Measurements from ENCODE around the gene SRP54. TPM values are rescaled to one million over a fixed set of nuclear protein-coding genes. Genes with fewer than 3 reads are reported as not detected.

SRP54 gene
- total and polyA plus RNA-seq, 12 donors, result 17.7 to 143 (median 56.5) TPM

GRCh38 chr14:34981743-34982420 lies 910 bp upstream of the SRP54 start:
- Histone ChIP-seq H3K27ac (peak overlapping the region; percentile 94 to 99 (median 99)), H3K27me3 (no peaks in the 10 kb centered on the region), H3K9me3 (replicated peaks in 1 of 3) (no peaks in the 10 kb centered on the region), H3K4me3 (peak overlapping the region in 3 of 4 donors; percentile 57 to 92 (median 69)), H3K36me3 (replicated peaks in 1 of 2) (no peaks in the 10 kb centered on the region), H3K4me1 (replicated peaks in 1 of 2) (peaks cover 18 to 43% of the 10 kb centered on the region in 2 donors)
- WGBS, 4 donors, result 0 to 1% (median 1%) methylated on average over 17 of the region's 17 CpGs
- DNase-seq, result peak; percentile 22 to 64 (median 34)
- intact Hi-C loops (cut with DNase I), result loop anchor here in 1 of 2 donors (10.0 kb wide), 1 partner anchor 133 kb away; no protein-coding TSS in a partner anchor
- TF ChIP-seq POLR2A (IDR thresholded peaks at IDR 0.05), result no peak
- TF ChIP-seq, protein P1, sequence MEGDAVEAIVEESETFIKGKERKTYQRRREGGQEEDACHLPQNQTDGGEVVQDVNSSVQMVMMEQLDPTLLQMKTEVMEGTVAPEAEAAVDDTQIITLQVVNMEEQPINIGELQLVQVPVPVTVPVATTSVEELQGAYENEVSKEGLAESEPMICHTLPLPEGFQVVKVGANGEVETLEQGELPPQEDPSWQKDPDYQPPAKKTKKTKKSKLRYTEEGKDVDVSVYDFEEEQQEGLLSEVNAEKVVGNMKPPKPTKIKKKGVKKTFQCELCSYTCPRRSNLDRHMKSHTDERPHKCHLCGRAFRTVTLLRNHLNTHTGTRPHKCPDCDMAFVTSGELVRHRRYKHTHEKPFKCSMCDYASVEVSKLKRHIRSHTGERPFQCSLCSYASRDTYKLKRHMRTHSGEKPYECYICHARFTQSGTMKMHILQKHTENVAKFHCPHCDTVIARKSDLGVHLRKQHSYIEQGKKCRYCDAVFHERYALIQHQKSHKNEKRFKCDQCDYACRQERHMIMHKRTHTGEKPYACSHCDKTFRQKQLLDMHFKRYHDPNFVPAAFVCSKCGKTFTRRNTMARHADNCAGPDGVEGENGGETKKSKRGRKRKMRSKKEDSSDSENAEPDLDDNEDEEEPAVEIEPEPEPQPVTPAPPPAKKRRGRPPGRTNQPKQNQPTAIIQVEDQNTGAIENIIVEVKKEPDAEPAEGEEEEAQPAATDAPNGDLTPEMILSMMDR (IDR thresholded peaks at IDR 0.05), result peak in 5 of 6 experiments; percentile 25 to 44 (median 36)

DNA sequence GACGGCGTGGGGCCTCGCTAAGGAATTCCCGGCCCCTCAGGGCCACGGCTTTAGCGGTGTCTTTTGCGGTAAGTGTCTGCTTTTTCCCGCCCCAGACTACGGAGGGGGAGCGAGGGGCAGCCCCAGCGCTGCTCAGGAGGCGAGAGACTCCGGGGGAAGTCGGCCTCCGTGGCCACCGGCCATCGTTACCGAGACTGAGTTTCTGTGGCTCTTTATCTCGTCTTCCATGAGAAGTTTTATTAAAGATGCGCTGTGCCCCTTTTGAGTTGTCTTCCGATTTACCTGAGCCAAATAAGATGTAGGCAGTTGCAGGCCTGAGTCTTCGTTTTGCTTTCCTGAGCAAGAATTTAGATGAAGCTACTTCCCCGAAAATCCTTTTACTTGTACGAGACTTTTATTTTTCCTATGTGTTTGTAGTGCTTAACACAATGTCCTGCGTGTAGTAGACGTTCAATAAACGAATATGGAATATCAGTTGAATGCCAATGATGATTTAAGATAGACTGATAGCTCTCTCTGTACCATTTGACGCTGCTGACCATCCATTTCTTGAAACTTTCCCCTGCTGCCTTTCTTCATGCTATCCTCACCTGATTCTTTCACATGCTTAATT lies 462 bp downstream of the SRP54 start:
- DNase-seq, result no peak
- intact Hi-C loops (cut with DNase I), result loop anchor here in 1 of 2 donors (10.0 kb wide), 1 partner anchor 132 kb away; no protein-coding TSS in a partner anchor
- TF ChIP-seq POLR2A (IDR thresholded peaks at IDR 0.05), result no peak
- TF ChIP-seq, protein P1 (IDR thresholded peaks at IDR 0.05), result no peak
- peaks cover 18 to 43% of the 10 kb centered on the region in 2 donors for H3K4me1 ChIP-seq (replicated peaks in 1 of 2)
- H3K27me3 ChIP-seq, result no peaks in the 10 kb centered on the region
- H3K9me3 ChIP-seq (replicated peaks in 1 of 3), result no peaks in the 10 kb centered on the region
- no peaks in the 10 kb centered on the region for H3K36me3 ChIP-seq (replicated peaks in 1 of 2)
- H3K4me3 ChIP-seq, result peak overlapping the region; percentile 66 to 92 (median 74)
- WGBS, 4 donors, result 0% methylated on average over 10 to 28 of the region's 28 CpGs
- peak overlapping the region; percentile 94 to 99 (median 99) for H3K27ac ChIP-seq

DNA sequence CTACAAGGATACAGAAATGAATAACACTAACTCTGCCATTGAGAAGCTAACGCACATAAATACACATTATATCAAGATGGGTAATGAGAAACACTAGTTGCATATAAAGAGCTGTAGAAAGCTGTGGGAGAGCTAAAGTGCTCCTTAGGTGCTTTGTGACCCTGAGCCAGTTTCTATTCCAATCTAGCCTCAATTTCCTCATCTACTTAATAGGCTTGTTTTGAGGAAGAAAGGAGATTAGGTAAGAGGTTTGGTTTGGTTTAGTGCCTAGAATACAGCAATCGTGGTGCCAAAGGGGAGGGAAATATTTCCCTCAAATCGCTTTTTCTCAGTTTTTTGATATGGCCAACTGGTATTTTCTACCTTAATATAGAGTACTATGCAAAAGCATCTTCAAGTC lies 994 bp downstream of the SRP54 start:
- intact Hi-C loops (cut with DNase I), result loop anchor here in 1 of 2 donors (10.0 kb wide), 1 partner anchor 131 kb away; no protein-coding TSS in a partner anchor
- H3K27ac ChIP-seq, result peak overlapping the region in 2 of 5 donors; percentile 98 to 99
- WGBS, 4 donors, result 31 to 44% (median 35%) methylated on average over 3 of the region's 3 CpGs
- no peak for DNase-seq
- no peaks in the 10 kb centered on the region for H3K36me3 ChIP-seq (replicated peaks in 1 of 2)
- TF ChIP-seq, protein P1 (IDR thresholded peaks at IDR 0.05), result no peak
- TF ChIP-seq POLR2A (IDR thresholded peaks at IDR 0.05), result no peak
- H3K4me1 ChIP-seq (replicated peaks in 1 of 2), result peaks cover 18 to 43% of the 10 kb centered on the region in 2 donors
- no peaks in the 10 kb centered on the region for H3K27me3 ChIP-seq
- H3K4me3 ChIP-seq, result peak overlapping the region in 3 of 4 donors; percentile 66 to 92 (median 69)
- H3K9me3 ChIP-seq (replicated peaks in 1 of 3), result no peaks in the 10 kb centered on the region

DNA sequence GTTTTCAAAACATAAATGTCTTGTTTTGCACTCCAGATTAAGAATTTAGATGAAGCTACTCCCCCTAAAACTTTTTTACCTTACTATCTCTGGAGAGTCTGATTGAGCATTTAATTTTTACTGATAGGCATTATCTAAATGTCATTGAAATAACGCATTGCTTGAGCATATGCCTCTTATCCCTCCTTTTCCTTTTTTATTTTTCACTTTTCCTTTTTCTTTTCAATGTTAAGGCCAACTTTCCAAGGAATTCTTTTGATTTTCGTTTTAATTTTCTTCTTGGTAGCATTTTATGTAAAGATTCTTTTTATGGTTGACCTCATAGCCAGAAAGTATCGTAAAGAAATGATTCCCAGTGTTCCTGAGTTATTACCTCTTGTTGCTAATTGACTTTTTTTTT lies 2.9 kb downstream of the SRP54 start:
- Histone ChIP-seq H3K27me3 (no peaks in the 10 kb centered on the region), H3K27ac (no peak overlapping the region), H3K9me3 (replicated peaks in 1 of 3) (no peaks in the 10 kb centered on the region), H3K4me3 (no peak overlapping the region), H3K4me1 (replicated peaks in 1 of 2) (peaks cover 12 to 38% of the 10 kb centered on the region in 2 donors), H3K36me3 (replicated peaks in 1 of 2) (no peaks in the 10 kb centered on the region)
- DNase-seq, result no peak
- no peak for TF ChIP-seq POLR2A (IDR thresholded peaks at IDR 0.05)
- TF ChIP-seq, protein P1 (IDR thresholded peaks at IDR 0.05), result no peak
- intact Hi-C loops (cut with DNase I), result loop anchor here in 1 of 2 donors (10.0 kb wide), 1 partner anchor 129 kb away; no protein-coding TSS in a partner anchor
- 87 to 92% (median 88%) methylated on average over 3 of the region's 3 CpGs for WGBS, 4 donors

Measured in adrenal gland (tissue), 12 donors.